ENCODE data around the gene INO80E.

GRCh38 chr16:29988346-29989075, 7.5 kb upstream of the INO80E start:
- TF ChIP-seq CTCF (IDR thresholded peaks at IDR 0.05; ENCODE audit: low read length) (no peak), EZH2phosphoT487 (IDR thresholded peaks at IDR 0.05; ENCODE audit: low read length) (no peak), EZH2 (optimal IDR thresholded peaks at IDR 0.05; ENCODE audit: low read depth, low read length) (no peak)
